ENCODE measurements around the gene OGDHL.
A peak's percentile ranks its signal among the peaks of the same experiment; 100 is the strongest.
"Not testable (repeated sequence)": the region's sequence is repeated elsewhere in the genome, so short reads cannot be mapped to it uniquely, and the experiment has no call there.

The OGDHL gene

GRCh38 chr10:49761789-49762565, at the start of gene OGDHL:
TSS of gene OGDHL (minus strand) at chr10:49762323. CDS start at chr10:49758592, 3,731 bp downstream.
- DNase-seq = peak in 1 of 4 experiments; percentile 6

- no peak for DNase-seq
Measured at GRCh38 chr10:49803988-49804387, 41.9 kb upstream of the OGDHL start.

- DNase-seq = no peak
Measured at GRCh38 chr10:49798275-49798674, 36.2 kb upstream of the OGDHL start.

GRCh38 chr10:49791100-49791499, 29.0 kb upstream of the OGDHL start:
- DNase-seq = no peak

GRCh38 chr10:49784681-49785080, 22.6 kb upstream of the OGDHL start:
- DNase-seq = no peak

GRCh38 chr10:49783645-49784044, 21.5 kb upstream of the OGDHL start:
- DNase-seq = no peak

GRCh38 chr10:49781247-49781646, 19.1 kb upstream of the OGDHL start:
- DNase-seq = no peak

GRCh38 chr10:49778197-49778596, 16.1 kb upstream of the OGDHL start:
- DNase-seq = no peak

GRCh38 chr10:49776851-49777250, 14.7 kb upstream of the OGDHL start:
- no peak for DNase-seq

GRCh38 chr10:49775014-49775413, 12.9 kb upstream of the OGDHL start:
- no peak for DNase-seq

- DNase-seq = not testable (repeated sequence)
Measured at GRCh38 chr10:49772944-49773343, 10.8 kb upstream of the OGDHL start.

- not testable (repeated sequence) for DNase-seq
Measured at GRCh38 chr10:49771046-49771445, 8.9 kb upstream of the OGDHL start.

GRCh38 chr10:49769692-49770091, 7.6 kb upstream of the OGDHL start:
- no peak for DNase-seq

GRCh38 chr10:49768731-49769130, 6.6 kb upstream of the OGDHL start:
- DNase-seq = no peak

GRCh38 chr10:49768329-49768728, 6.2 kb upstream of the OGDHL start:
- no peak for DNase-seq

- no peak for DNase-seq
Measured at GRCh38 chr10:49767752-49768151, 5.6 kb upstream of the OGDHL start.

- DNase-seq = no peak
Measured at GRCh38 chr10:49766484-49766883, 4.4 kb upstream of the OGDHL start.

GRCh38 chr10:49762566-49762877, 399 bp upstream of the OGDHL start:
- DNase-seq = no peak

- DNase-seq = no peak
Measured at GRCh38 chr10:49761201-49761788, 828 bp downstream of the OGDHL start.

GRCh38 chr10:49760789-49761188, 1.3 kb downstream of the OGDHL start:
- DNase-seq = no peak

GRCh38 chr10:49759787-49760551, 2.2 kb downstream of the OGDHL start:
- DNase-seq = no peak

- DNase-seq = no peak
Measured at GRCh38 chr10:49758249-49758930, 3.7 kb downstream of the OGDHL start.

GRCh38 chr10:49756641-49757040, 5.5 kb downstream of the OGDHL start:
- no peak for DNase-seq

Data from activated naive CD4-positive, alpha-beta T cell (primary cell).